GM06990 (cell line): Measurements from ENCODE around the gene PDE4DIP.
"Not testable (repeated sequence)": the region's sequence is repeated elsewhere in the genome, so short reads cannot be mapped to it uniquely, and the experiment has no call there.

Source experiments
- DNase-seq: peaks from one replicate; pipeline ENCODE4 v3.0.0-alpha.2; 2011; ENCODE audit not compliant: insufficient read length; ENCODE audit errors: extremely low read depth
- H3K27me3 ChIP-seq: replicated peaks from 2 replicates; pipeline ENCODE4 v1.6.0; 2011; ENCODE audit warnings: low read length; ENCODE audit not compliant: control insufficient read depth, insufficient read depth
- H3K36me3 ChIP-seq: 2 replicates; pipeline ENCODE4 v1.5.1; 2011; ENCODE audit warnings: low read length; ENCODE audit not compliant: control insufficient read depth, insufficient read depth
- H3K4me3 ChIP-seq: replicated peaks from 2 replicates; pipeline ENCODE4 v1.5.1; 2011; ENCODE audit warnings: low read depth, mild to moderate bottlenecking, control low read depth, low read length

The PDE4DIP gene

DNA sequence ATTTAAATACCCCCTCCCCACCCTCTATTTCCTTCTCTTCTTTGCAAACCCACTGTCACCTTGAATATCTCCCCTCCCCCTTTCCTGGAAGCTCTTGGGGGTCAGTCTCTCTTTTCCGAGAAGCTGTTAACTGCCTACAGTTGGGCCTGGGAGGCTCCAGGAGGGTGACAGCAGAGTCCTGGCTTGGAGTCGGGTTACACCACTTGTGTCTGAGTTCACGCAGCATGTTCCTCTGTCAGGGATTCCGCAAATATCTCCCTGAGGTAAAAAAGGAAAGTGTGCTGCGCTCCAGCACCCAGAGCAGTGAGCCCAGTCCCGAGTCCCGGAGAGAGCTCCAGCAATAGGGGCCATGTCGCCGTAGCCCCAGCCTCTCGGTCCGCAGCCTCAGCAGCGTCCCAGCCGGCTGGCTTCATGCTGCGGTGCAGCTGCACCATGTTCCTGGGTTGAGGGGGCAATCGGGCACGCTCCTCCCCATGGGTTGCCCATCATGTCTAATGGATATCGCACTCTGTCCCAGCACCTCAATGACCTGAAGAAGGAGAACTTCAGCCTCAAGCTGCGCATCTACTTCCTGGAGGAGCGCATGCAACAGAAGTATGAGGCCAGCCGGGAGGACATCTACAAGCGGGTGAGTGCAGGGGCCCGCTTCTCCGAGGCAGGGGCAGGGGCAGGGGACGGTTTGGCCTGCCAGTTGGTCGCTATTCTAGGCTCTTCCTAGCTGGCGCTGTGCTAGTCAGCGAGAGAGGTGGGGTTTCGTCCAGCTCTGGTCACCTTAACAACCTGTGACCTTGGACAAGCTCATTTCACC is 45.2 kb downstream of the PDE4DIP start:
- H3K27me3 ChIP-seq, H3K4me3 ChIP-seq, DNase-seq, H3K36me3 ChIP-seq: not testable (repeated sequence)

DNA sequence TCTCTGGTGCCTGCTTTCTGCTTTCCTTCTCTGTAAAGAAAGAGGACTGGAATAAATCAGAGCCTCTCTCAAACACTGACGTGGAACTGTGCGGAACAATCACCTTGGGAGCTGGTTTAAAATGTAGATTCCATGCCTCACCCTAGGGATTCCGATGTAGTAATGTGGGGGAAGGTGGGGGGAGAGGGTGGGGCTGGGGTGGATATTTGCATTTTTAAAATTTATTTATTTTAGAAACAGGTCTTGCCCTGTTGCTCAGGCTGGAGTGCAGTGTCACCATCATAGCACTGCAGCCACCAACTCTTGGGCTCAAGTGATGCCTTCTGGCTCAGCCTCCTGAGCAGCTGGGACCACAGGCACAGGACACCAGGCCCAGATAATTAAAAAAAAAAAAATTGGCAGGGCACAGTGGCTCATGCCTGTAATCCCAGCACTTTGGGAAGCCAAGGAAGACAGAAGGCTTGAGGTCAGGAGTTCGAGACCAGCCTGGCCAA is 45.9 kb downstream of the PDE4DIP start:
- H3K36me3 ChIP-seq, H3K4me3 ChIP-seq, H3K27me3 ChIP-seq, DNase-seq: not testable (repeated sequence)

DNA sequence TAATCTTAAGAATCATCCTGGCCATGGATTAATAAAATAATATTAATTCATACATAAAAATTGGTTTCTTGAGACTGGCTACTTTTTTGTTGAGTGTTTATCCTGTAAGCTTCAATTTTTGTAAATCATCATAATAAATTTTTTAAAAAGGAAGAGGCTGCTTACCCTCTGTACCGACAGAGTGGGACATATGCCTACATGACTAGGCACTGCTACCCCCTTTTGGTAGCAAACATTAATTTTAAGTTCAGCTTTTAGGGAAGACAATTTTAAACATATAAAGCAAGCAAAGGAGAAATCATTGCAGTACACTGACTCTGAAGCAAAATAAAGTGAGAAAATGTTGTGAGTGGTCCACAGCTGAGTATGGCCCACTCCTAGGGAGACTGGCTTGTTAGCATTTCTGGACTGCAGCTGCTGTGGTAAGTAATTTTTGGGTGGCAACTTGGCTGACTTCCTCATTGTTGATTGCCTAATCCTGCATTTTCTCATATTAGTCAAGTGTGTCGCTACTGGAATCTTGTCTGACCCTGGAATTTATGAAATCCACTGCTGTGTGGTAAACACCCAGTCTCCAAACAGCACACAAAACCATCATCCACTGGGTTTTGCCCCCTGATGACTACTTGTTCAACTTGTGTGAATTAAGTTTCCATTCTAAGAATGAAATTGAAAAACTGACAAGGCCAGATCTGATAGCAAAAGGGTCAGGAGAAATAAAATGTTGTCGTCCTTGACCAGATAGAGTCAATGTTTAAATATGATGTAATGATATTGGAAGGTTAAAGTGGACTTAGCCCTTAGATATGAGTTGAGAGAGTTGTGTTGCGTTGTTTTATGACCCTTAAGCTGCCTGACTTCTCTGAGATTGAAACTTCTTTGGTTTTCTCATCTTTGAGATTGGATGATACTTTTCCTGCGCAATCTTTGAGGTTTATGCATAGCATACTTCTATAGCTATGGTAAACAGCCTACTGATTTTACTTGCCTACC is 50.4 kb downstream of the PDE4DIP start:
- not testable (repeated sequence) for H3K4me3 ChIP-seq, H3K27me3 ChIP-seq, H3K36me3 ChIP-seq, DNase-seq

DNA sequence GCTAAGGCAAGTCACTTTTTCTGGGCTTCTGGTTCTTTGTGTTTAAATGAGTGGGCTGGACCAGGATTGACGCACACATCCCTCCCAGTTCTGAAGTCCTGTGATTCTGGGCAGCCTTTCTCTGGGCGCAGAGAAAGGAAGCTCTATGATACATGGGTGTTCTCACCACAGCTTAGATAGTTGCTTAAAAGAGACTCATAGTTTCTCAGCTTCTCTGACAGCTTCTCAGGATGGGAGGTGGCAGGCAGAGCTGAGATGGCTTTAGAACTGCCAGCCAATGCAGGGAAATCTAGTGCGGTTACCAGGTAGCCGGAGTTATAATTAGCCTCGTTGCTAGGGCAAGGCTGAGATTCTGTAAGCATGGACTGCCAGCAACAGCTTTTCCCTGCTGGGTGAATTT is 55.8 kb downstream of the PDE4DIP start:
- H3K4me3 ChIP-seq, H3K27me3 ChIP-seq, DNase-seq, H3K36me3 ChIP-seq: not testable (repeated sequence)

DNA sequence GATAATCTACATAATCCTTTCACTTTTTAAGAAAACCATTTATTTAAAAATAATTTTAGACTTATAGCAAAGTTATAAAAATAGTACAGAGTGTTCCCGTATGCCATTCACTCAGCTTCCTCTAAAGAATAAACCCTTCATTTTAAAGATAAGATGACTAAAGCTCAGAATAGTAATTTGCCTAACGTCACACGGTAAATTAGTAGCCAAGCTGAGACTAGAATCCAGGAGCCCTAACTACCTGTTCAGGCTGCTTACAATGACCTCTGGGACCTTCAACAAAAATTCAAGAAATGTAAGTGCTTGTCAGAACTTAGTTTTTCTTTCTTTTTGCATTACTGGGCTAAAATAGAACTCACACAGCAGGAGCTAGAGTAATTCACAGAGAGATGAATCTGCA is 56.5 kb downstream of the PDE4DIP start:
- H3K27me3 ChIP-seq, DNase-seq, H3K36me3 ChIP-seq, H3K4me3 ChIP-seq: not testable (repeated sequence)

DNA sequence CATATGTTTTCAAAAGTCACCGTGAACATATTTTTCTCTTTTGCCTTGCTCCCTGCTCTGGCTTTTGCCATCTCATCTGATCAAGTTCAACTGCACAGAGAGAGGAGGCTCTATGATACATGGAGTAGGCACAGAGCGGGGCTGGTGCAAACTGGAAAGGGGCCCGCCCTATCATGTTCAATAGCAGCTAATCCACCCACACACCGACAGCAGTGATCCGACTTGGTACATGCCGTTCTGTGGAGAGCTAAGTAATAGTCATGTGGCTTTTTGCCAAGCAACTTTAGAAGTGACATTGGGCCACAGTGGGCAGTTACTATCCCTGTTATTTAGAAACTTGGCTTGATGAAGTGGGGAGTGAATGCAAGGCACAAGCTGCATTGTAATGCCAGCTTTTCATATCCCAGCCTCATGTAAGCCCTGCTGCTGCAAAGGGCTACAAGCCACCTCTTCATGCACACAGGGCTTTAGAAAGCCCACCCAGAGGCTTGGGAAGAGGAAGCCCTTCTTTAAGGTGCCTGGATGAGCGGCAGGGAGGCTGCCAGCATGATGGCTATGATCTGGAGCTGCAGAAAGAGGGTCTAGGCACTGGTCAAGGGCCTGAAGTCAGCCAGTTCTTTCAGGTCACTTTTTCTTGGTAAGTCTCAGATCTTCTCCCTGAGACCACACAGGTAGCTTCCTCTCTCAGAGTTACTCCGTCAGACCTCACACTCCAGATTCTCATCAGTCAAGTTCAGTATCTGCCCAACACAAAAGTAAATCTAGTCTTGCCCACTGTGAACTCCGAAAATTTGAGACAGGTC is 57.1 kb downstream of the PDE4DIP start:
- not testable (repeated sequence) for H3K4me3 ChIP-seq, DNase-seq, H3K27me3 ChIP-seq

DNA sequence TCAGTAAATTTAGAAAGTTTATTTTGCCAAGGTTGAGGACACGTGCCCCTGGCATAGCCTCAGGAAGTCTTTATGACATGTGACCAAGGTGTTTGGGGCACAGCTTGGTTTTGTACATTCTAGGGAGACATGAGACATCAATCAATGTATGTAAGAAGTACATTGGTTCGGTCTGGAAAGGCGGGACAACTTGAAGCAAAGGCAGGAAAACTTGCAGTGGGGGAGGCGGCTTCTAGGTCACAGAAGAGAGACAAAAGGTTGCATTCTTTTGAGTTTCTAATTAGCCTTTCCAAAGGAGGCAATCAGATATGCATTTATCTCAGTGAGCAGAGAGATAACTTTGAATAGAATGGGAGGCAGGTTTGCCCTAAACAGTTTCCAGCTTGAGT is 57.7 kb downstream of the PDE4DIP start:
- not testable (repeated sequence) for DNase-seq, H3K27me3 ChIP-seq, H3K36me3 ChIP-seq, H3K4me3 ChIP-seq

More for the DNA sequence above, 57.1 kb downstream of the PDE4DIP start:
- not testable (repeated sequence) for H3K36me3 ChIP-seq

DNA sequence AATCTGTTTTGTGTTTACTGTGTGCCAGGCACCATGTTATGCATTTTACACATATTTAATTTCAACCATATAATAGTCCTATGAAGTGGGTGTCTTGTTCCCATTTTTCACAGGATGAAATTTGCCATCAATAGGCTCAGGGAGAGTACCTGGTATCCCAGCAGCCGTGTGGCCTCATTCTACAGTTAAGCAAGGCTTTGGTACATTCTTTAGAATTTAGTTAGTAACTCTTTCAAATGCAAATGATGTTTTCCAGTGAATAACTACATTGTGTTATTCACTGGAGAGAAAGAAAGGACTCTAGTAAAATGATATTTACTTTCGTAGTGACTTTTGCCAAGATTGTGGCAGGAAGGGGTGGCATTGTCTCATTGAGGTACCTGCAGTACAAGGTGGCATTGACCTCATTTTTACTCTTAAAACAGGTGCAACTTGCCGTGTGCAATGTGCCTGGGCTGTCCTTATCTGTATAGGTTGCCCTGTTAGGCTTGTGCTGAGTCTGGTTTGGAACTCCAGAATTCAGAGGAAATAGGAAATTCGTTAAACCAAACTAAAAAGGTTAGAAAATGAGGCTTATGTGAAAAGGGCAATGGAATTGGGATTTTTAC is 65.1 kb downstream of the PDE4DIP start:
- H3K36me3 ChIP-seq, H3K27me3 ChIP-seq, H3K4me3 ChIP-seq, DNase-seq: not testable (repeated sequence)

DNA sequence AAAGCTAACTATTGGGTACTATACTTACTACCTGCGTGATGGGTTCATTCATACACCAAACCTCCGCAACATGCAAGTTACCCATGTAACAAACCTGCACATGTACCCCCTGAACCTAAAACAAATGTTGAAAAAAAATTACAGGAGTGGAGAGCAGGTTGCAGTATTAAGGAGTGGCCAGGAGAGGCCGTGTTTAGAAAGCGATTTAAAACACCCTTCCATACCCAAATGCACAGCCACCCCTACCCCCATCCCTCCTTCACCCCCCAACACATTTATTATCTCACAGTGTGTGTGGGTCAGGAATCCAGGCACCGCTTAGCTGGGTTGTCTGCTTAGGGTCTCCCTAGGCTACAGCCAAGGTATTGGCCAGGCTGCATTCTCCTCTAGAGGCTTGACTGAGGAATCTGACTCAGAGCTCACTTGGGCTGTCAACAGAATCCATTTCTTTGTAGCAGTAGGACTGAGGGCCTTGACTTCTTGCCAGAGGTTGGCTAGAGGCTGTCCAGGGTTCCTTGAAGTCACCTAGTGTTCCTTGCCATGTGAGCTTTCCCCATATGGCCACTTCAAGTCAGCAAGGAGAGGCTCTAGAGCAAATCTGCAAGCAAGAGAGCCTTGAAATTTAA is 67.2 kb downstream of the PDE4DIP start:
- H3K4me3 ChIP-seq, DNase-seq, H3K36me3 ChIP-seq, H3K27me3 ChIP-seq: not testable (repeated sequence)

DNA sequence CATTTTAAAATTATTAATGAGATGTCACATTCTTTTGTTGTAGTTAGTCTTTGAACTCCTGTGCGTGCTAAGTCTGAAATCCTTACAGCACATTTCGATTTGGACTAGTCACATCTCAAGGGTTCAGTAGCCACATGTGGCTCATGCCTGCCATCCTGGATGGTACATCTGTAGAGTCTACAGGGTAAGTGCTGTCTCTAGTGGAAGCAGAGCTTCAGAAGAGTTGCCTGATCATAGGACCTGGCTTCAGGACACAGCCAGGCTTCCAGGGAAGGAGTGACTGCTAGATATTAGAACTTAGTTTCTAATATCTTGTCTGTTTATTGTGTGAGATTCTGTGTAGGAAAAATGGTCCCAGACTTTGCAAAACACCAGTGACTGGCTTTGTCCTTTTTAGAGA is 72.0 kb downstream of the PDE4DIP start:
- not testable (repeated sequence) for H3K36me3 ChIP-seq, H3K27me3 ChIP-seq, H3K4me3 ChIP-seq, DNase-seq

DNA sequence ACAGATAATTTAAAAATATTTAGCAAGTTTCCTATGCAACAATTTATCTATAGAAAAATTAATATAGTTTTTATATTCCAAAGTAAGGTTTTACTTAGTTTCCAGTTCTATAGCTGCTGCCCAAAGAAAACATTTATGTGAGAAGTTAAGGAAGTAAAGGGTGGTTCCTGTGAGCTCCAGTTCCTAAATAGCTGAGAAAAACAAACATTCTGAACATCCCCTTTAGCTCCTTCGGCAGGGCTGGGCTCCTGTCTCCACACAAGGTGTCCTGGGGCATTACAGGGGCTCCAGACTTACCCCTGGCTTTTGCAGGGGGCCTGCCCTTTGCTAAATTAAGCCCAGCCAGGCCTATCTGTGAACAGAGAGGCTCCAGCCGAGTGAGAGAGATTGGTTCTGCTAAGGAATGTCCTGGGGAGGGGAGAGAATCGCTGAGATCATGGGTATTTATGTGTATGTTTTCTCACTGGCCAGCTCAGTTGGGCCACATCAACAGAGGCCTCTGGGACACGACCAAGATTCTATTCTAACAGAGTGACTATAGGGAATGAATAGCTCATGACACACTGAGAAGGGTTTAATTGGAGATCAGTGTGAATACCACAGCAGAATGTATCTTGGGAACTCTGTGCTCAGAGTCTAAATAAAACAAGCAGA is 72.6 kb downstream of the PDE4DIP start:
- not testable (repeated sequence) for H3K36me3 ChIP-seq, H3K4me3 ChIP-seq, H3K27me3 ChIP-seq, DNase-seq

DNA sequence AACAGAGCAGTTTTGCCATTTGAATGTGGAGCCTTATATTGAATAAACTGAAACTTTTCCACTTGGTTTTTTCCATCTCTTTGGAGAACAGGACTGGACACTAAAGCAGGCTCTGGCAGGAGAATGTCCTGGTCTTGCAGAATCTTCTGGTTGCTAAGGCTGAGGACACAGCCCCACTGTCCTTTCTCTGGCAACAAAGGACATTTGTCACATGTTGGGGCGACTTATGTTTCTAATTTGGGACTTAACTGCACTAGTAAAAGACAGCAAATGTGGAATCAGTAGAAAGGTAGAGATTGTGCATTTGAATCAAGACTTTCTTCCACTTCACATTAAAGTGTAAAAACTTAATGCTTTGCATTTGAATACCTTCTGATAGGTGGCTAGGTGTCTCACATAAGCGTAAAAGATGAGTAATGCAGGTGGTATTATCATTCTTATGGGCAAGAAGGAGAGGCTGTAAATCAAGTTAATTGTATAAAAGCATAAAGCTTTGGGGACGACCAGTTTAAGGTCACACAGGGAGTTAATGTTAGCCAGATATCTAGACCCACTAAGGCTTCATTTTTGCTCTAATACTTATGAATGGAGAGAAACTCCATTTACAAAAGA is 74.7 kb downstream of the PDE4DIP start:
- H3K36me3 ChIP-seq, H3K27me3 ChIP-seq, DNase-seq, H3K4me3 ChIP-seq: not testable (repeated sequence)
